HG02885 (cell line): ENCODE results near the gene BRI3.

Experiments
- ATAC-seq: cut with Tn5 transposase; IDR thresholded peaks from one replicate; pipeline ENCODE4 v1.9.1; 2021; ENCODE audit warnings: mild to moderate bottlenecking; ENCODE audit not compliant: unreplicated experiment, poor library complexity

Gene BRI3

GRCh38 chr7:98334081-98334480, 52.6 kb downstream of the BRI3 start:
- ATAC-seq, result no peak

DNA sequence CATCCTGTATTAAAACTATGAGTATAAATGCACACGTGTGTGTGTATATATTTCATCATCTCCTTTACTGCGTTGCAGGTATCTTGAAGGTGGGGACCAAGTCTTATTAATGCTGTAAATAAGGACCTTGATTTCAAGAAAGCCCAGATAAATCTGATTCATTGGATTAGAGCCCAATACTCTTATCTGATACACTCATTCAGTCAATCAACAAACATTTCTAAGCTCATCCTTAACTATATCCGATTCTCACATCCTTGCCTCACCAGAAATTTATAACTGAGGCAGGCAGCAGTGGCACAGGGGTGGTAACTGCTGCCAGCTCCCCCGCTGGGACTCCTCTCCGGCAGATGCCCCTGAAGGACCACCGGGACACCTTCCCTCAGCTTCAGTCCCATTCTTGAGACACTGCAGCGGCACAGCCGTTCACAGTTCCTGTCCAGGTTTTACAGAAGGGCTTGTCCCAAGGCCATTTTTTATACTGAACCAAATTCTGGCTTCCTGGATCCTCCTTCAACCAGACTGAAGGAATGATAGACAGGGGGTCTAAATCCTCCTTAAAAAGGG, 54.0 kb downstream of the BRI3 start:
- no peak for ATAC-seq

DNA sequence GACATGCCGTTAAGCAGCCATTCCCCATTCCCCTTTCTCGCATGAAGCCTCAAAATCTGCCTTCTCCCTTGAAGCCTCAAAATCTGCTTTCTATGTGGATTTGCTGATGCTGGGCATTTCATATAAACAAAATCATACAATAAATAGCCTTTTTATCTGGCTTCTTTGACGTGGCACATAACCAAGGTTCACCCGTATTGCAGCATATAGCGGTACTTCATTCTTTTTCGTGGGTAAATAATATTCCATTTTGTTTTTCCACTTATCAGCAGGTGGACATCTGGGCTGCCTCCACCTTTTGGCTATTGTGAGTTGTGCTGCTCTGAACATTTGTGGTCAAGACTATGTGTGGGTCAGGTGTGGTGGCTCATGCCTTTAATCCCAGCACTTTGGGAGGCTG, 57.0 kb downstream of the BRI3 start:
- ATAC-seq, result no peak

DNA sequence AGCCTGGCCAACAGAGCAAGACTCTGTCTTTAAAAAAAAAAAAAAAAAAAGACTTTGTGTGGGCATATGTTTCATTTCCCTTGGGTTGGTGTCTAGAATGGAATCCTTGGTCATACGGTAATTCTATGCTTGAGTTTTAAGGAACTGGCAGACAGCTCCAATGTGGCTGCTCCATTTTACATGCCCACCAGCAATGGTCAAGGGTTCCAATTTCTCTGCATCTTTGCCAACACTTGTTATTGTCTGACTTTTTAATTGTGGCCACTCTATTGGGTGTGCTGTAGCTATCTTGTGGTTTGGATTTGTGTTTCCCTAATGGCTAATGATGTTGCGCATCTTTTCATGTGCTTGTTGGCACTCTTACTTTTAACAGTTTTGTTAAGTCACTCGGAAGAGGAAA, 57.6 kb downstream of the BRI3 start:
- ATAC-seq, result no peak

GRCh38 chr7:98341106-98341505, 59.6 kb downstream of the BRI3 start:
- no peak for ATAC-seq
